Inferior parietal cortex (tissue), 1 donor: ENCODE data around the gene DBH.

Experiments used
- DNase-seq: peaks from one replicate; pipeline ENCODE4 v3.0.0-alpha.2; 2016; ENCODE audit errors: extremely low spot score

The DBH gene

GRCh38 chr9:133701981-133702797, 66.0 kb downstream of the DBH start:
- no peak for DNase-seq

GRCh38 chr9:133702798-133703590, 66.8 kb downstream of the DBH start:
- no peak for DNase-seq

DNA sequence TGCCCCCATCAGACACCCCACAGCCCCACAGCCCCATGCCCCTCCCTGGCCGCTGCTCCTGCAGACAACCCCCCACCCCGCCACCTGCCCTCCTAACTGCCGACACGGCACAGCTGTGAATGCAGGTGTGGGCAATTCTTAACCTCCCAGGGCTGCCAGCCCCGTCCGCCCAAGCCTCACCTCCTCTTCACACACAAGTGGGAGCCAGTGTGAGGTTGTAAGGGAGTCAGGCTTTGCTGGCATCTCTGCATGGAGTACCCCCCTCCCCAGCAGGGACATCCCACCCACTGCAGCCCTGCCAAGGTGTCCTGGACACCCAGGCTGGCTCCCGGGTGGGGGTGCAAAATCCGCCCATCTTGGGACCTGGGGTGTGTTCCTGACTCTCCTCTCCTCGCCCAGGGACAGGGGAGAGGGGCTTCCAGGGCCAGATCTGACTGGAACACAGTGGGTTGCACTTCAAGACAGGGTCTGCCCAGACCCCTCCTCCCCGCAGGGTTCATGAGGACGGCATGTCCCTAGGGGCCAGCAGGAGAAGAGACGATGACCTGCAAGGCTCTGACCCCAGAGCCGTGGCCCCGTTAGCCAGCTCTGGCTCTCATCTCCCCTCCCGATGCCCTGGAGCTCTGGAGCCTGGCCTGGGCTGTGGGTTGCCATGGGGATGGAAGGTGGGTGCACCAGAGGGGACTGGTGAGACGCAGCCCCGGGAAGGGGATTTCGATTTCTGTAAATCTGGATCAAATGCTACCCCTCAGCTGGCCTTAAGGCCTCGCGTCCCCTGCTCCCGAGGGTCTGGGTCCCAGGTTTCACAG, 67.6 kb downstream of the DBH start:
- DNase-seq, result no peak

DNA sequence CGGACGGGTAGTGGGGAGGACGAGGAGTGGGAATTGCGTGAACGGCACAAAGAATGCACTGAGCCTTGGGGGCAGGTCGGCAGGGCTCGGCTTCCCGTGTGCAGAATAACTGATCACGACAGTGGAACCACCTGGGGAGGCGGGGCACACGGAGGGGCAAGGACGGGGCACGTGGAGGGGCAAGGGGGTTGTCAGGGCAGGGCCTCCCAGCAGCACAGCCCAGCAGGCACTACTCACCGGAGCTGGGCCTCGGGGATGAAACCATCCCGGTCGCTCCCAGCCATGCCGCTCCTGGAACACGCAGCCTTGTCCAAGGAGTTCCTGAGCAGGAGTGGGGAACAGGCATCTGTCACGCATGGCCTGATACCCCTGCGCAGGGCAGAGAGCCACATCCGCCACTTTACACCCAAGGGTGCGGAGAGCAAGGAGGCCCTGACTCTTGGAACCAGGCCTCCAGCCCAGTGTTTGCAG, 68.6 kb downstream of the DBH start:
- no peak for DNase-seq

- no peak for DNase-seq
Observed at GRCh38 chr9:133705576-133705975, 69.4 kb downstream of the DBH start.

- no peak for DNase-seq
Observed at GRCh38 chr9:133706307-133707050, 70.3 kb downstream of the DBH start.

- DNase-seq, result no peak
Observed at GRCh38 chr9:133707065-133707762, 71.1 kb downstream of the DBH start.

DNA sequence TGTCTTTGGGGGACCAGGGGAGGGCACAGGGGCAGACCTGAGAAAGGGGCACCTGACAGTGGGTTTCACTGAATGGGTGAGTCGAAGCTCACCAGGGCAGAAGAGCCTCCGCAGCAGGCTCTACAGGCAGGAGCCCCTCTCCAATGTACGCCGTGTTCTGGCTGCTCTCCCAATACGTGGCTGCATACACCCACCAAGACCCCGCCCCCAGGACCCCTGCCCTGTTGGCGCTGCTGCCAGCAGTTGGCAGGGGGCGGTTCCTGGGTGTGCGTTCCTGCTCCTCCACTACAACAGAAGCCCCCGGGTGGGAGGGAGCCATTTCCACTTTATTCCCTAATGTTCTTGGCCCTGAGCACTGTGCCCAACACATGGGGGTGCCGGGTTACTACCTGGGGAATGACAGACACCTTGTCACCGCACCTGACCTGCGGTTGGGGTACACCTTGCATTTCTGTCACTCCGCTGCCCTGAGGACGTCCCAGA, 71.6 kb downstream of the DBH start:
- DNase-seq, result no peak

DNA sequence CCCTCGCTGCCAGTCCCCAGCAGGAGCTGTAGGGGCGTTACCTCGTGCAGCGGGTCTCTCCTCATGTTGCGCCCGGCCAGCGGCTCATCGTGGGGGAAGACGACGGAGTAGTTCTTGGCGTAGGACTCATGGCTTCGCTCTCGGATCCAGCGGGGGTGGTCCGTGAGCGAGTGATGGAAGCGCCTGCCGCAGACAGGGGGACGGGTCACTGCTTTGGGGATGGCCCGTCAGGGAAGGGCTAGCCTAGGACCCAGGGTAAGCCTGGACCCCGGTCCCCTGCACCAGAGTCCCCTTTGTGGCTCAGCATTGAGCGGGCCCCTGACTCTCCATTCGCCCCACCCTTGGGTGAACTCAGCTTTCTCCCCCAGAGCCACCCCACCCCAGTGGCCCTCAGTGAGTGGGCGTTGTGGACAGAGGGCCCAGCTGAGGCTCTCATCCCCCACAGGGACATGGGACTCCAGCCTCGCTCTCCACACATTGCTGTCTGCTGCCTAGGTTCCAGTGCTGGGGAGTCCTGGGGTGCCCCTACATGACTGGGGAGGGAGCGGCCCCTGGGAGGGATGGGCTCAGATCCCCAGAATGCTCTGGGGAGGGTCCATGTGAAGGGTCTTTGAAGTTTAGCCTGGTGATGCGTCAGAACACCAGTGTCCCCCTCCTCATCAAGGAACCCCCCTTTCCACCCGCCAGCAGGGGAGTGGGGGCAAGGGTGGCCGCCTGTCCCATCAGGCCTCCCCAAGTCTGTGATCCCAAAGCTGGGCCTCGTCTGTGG, 72.3 kb downstream of the DBH start:
- DNase-seq, result no peak
